A549 (cell line): ENCODE results near the gene GRID1.

ENCODE experiments used
- CBX2 ChIP-seq: fragments of 200-600 bp; sonication (generic); IDR thresholded peaks from 2 replicates; pipeline ENCODE4 v1.6.1; 2016; ENCODE audit warnings: low read depth, mild to moderate bottlenecking, borderline replicate concordance
- EP300 ChIP-seq, 2 experiments: fragments of >200 bp; sonication (Bioruptor Twin); formaldehyde crosslinking; IDR thresholded peaks; 2 replicates in 1 of 2; 3 replicates in 1 of 2; pipeline ENCODE4 v1.6.1; 2016 to 2017
- MYC ChIP-seq: IDR thresholded peaks from 2 replicates; pipeline ENCODE4 v1.6.1; 2012; ENCODE audit warnings: mild to moderate bottlenecking, inconsistent platforms, low read length, improper control_type of control experiment, borderline replicate concordance
- NPAS2 ChIP-seq: fragments of 250-450 bp; sonication (Bioruptor Pico); IDR thresholded peaks from 2 replicates; pipeline ENCODE4 v1.8.0; 2022; ENCODE audit warnings: mild to moderate bottlenecking, moderate library complexity, borderline replicate concordance
- POLR2A ChIP-seq: IDR thresholded peaks from 2 replicates; pipeline ENCODE4 v1.6.1; 2012; ENCODE audit warnings: mild to moderate bottlenecking, low read length
- TFCP2L1 ChIP-seq: fragments of 250-450 bp; sonication (Bioruptor Pico); IDR thresholded peaks from 2 replicates; pipeline ENCODE4 v1.5.0; 2021; ENCODE audit warnings: mild to moderate bottlenecking
- TF ChIP-seq, protein P1 (sequence below): fragments of 150-350 bp; IDR thresholded peaks from 2 replicates; pipeline ENCODE4 v1.6.1; 2014; ENCODE audit warnings: low read depth, mild to moderate bottlenecking, low read length
- TF ChIP-seq, protein P2 (sequence below): fragments of >200 bp; sonication (Bioruptor Twin); formaldehyde crosslinking; IDR thresholded peaks from 3 replicates; pipeline ENCODE4 v1.5.1; 2016

DNA sequence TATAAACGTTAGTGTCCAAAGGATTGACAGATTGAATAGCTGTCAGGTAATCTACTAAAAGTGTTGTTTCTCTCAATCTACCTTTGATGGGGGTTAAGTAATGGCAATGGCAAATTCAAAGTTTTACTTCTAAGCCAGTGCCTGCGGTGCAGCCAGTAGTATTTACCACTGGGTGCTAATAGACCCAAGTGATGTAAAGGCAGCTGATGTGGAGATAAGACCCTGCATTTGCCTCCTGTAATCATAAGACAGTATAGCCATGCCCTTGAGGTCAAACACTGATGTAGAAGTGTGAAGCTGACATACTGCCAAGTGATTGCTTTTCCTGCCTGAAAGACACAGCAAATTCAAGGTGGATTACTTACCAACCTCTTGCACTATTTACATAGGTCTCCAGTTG, 572.0 kb downstream of the GRID1 start:
- TF ChIP-seq NPAS2 = no peak
- TF ChIP-seq CBX2 = no peak
- TF ChIP-seq POLR2A = no peak
- TF ChIP-seq MYC = no peak
- TF ChIP-seq, protein P1, sequence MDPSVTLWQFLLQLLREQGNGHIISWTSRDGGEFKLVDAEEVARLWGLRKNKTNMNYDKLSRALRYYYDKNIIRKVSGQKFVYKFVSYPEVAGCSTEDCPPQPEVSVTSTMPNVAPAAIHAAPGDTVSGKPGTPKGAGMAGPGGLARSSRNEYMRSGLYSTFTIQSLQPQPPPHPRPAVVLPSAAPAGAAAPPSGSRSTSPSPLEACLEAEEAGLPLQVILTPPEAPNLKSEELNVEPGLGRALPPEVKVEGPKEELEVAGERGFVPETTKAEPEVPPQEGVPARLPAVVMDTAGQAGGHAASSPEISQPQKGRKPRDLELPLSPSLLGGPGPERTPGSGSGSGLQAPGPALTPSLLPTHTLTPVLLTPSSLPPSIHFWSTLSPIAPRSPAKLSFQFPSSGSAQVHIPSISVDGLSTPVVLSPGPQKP = no peak
- TF ChIP-seq, protein P2, sequence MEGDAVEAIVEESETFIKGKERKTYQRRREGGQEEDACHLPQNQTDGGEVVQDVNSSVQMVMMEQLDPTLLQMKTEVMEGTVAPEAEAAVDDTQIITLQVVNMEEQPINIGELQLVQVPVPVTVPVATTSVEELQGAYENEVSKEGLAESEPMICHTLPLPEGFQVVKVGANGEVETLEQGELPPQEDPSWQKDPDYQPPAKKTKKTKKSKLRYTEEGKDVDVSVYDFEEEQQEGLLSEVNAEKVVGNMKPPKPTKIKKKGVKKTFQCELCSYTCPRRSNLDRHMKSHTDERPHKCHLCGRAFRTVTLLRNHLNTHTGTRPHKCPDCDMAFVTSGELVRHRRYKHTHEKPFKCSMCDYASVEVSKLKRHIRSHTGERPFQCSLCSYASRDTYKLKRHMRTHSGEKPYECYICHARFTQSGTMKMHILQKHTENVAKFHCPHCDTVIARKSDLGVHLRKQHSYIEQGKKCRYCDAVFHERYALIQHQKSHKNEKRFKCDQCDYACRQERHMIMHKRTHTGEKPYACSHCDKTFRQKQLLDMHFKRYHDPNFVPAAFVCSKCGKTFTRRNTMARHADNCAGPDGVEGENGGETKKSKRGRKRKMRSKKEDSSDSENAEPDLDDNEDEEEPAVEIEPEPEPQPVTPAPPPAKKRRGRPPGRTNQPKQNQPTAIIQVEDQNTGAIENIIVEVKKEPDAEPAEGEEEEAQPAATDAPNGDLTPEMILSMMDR = no peak
- no peak for TF ChIP-seq TFCP2L1
- TF ChIP-seq EP300 (IDR thresholded peaks at IDR 0.05) = no peak
